Activated CD8-positive, alpha-beta memory T cell treated with anti-CD3 and anti-CD28 coated beads, Interleukin-2, amount 10 ng/mL, durations not matched to agents 7 days and 5 days (primary cell): Measurements from ENCODE around the gene HECTD1. TPM values are rescaled to one million over a fixed set of nuclear protein-coding genes. Genes with fewer than 3 reads are reported as not detected.
"Not testable (repeated sequence)": the region's sequence is repeated elsewhere in the genome, so short reads cannot be mapped to it uniquely, and the experiment has no call there.

Experiments
- ATAC-seq: fragments of 150-1000 bp; cut with Tn5 transposase; one replicate; pipeline ENCODE4 v1.10.0; 2021; ENCODE audit warnings: moderate library complexity
- CTCF ChIA-PET: fragments of 350-600 bp; sonication (Branson Sonifier 250); formaldehyde crosslinking; loops from one replicate; lab custom pipeline; 2021; ENCODE audit warnings: antibody characterized with exemption; lab: Charles Lee
- DNase-seq: peaks from one replicate; pipeline ENCODE4 v3.0.0-alpha.2; 2020
- H3K27ac Mint-ChIP-seq: one replicate; pipeline ENCODE4 v1.8.0; 2021; ENCODE audit warnings: mild to moderate bottlenecking, mixed read lengths
- H3K27me3 Mint-ChIP-seq: one replicate; pipeline ENCODE4 v1.8.0; 2021; ENCODE audit warnings: mixed read lengths
- H3K36me3 Mint-ChIP-seq: one replicate; pipeline ENCODE4 v1.8.0; 2021; ENCODE audit warnings: mild to moderate bottlenecking, mixed read lengths
- H3K4me1 Mint-ChIP-seq: one replicate; pipeline ENCODE4 v1.8.0; 2021; ENCODE audit warnings: mixed read lengths
- H3K4me3 Mint-ChIP-seq: one replicate; pipeline ENCODE4 v1.8.0; 2021; ENCODE audit warnings: mild to moderate bottlenecking, moderate library complexity, mixed read lengths
- H3K9me3 Mint-ChIP-seq: one replicate; pipeline ENCODE4 v1.8.0; 2022; ENCODE audit warnings: low read depth, mixed read lengths
- total RNA-seq, 2 experiments: library from RNA; stranded (reverse); gene quantifications; one replicate each; pipeline ENCODE4 v1.2.3, GENCODE V29; 2021

Gene HECTD1
- total RNA-seq, 2 experiments from 2014 or later: 91.0 to 105 TPM

GRCh38 chr14:31052905-31053586 lies 154.5 kb downstream of the HECTD1 start:
- H3K27ac Mint-ChIP-seq: not testable (repeated sequence)
- CTCF ChIA-PET: interaction anchor here (1.6 kb wide), 1 partner anchor 30 kb away, joined by 3 read pairs; no protein-coding TSS in a partner anchor

GRCh38 chr14:31051511-31051910 lies 156.1 kb downstream of the HECTD1 start:
- CTCF ChIA-PET: no interaction called here

More at GRCh38 chr14:31052905-31053586, 154.5 kb downstream of the HECTD1 start:
- H3K4me1 Mint-ChIP-seq, H3K36me3 Mint-ChIP-seq, H3K27me3 Mint-ChIP-seq, H3K9me3 Mint-ChIP-seq, H3K4me3 Mint-ChIP-seq, ATAC-seq, DNase-seq: not testable (repeated sequence)

GRCh38 chr14:31051023-31051422 lies 156.6 kb downstream of the HECTD1 start:
- H3K4me3 Mint-ChIP-seq: no peak overlapping the region
- ATAC-seq: no peak
- H3K4me1 Mint-ChIP-seq: peaks cover 4% of the 10 kb centered on the region
- no peak for DNase-seq
- H3K27me3 Mint-ChIP-seq: no peaks in the 10 kb centered on the region
- CTCF ChIA-PET: no interaction called here
- H3K36me3 Mint-ChIP-seq: peaks cover 3% of the 10 kb centered on the region
- no peak overlapping the region for H3K27ac Mint-ChIP-seq
- no peaks in the 10 kb centered on the region for H3K9me3 Mint-ChIP-seq

More at GRCh38 chr14:31051511-31051910, 156.1 kb downstream of the HECTD1 start:
- H3K36me3 Mint-ChIP-seq: peaks cover 3% of the 10 kb centered on the region
- no peak overlapping the region for H3K27ac Mint-ChIP-seq
- no peak overlapping the region for H3K4me3 Mint-ChIP-seq
- peaks cover 4% of the 10 kb centered on the region for H3K4me1 Mint-ChIP-seq
- no peaks in the 10 kb centered on the region for H3K9me3 Mint-ChIP-seq
- no peak for DNase-seq
- H3K27me3 Mint-ChIP-seq: no peaks in the 10 kb centered on the region
- no peak for ATAC-seq

Other genes with a start within 250 kb of the HECTD1 start
- gene AP4S1, start 182.1 kb downstream of the HECTD1 start, total RNA-seq: 1 to 10 TPM; 4.7 to 4.9 TPM
- 10 to 100 TPM; 21.2 to 24.2 TPM for gene STRN3, start 181.4 kb downstream of the HECTD1 start, total RNA-seq
- 10 to 100 TPM in 1 of 2 experiments, 1 to 10 TPM in 1; 8.4 to 18.7 TPM for gene HEATR5A, start 212.8 kb upstream of the HECTD1 start, total RNA-seq
- 10 to 100 TPM; 14.7 to 20.3 TPM for gene DTD2, start 249.7 kb upstream of the HECTD1 start, total RNA-seq